NB4 (cell line): ENCODE data around the gene OR4D1.

Experiments
- DNase-seq: peaks from one replicate; pipeline ENCODE4 v3.0.0; 2010; ENCODE audit warnings: low read depth
- H3K4me3 ChIP-seq: one replicate; pipeline ENCODE4 v1.5.1; 2011; ENCODE audit warnings: mild to moderate bottlenecking, low read depth, low read length, moderate library complexity
- CTCF ChIP-seq: IDR thresholded peaks from one replicate; pipeline ENCODE4 v1.5.1; 2012; ENCODE audit warnings: low read depth, low read length
- MAX ChIP-seq: IDR thresholded peaks from 2 replicates; pipeline ENCODE4 v1.6.1; 2011; ENCODE audit warnings: low read depth, low read length
- MYC ChIP-seq: IDR thresholded peaks from 2 replicates; pipeline ENCODE4 v1.6.1; 2011; ENCODE audit warnings: low read depth, low read length
- POLR2A ChIP-seq: IDR thresholded peaks from 2 replicates; pipeline ENCODE4 v1.6.1; 2011; ENCODE audit warnings: mild to moderate bottlenecking; ENCODE audit not compliant: insufficient read length; ENCODE audit errors: extremely low read depth

OR4D1 gene

GRCh38 chr17:58144801-58145200 lies 3.4 kb upstream of the OR4D1 start:
- DNase-seq = no peak
- no peak for TF ChIP-seq POLR2A
- TF ChIP-seq MYC = no peak
- no peak for TF ChIP-seq CTCF
- no peak for TF ChIP-seq MAX
- no peak overlapping the region for H3K4me3 ChIP-seq

- DNase-seq = no peak
- H3K4me3 ChIP-seq = no peak overlapping the region
- TF ChIP-seq POLR2A = no peak
- TF ChIP-seq MAX = no peak
- TF ChIP-seq MYC = no peak
- no peak for TF ChIP-seq CTCF
Measured at GRCh38 chr17:58148609-58149008, 425 bp downstream of the OR4D1 start.

GRCh38 chr17:58150394-58150793 lies 2.2 kb downstream of the OR4D1 start:
- no peak for DNase-seq
- no peak overlapping the region for H3K4me3 ChIP-seq
- TF ChIP-seq MAX = no peak
- TF ChIP-seq POLR2A = no peak
- no peak for TF ChIP-seq CTCF
- no peak for TF ChIP-seq MYC

DNA sequence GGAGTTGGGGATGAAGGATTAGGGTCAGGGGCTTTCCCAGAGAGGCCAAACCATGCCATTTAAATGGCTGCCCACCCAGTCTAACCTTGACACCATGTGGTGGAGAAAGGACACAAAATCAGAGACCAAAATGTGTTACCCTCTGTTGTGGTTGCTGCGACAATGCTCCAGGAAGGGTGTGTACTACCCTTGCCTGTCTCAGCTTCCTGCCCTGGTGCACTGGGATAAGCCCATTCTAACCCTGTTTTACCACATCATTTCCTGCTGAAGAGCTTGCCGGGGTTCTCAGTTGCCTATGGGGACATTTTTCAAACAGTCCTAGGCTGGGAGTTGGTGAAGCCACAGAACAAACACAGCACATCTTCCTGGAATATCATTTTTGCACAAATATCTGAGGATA lies 4.9 kb downstream of the OR4D1 start:
- no peak overlapping the region for H3K4me3 ChIP-seq
- DNase-seq = peak; percentile 32
- TF ChIP-seq MYC = no peak

DNA sequence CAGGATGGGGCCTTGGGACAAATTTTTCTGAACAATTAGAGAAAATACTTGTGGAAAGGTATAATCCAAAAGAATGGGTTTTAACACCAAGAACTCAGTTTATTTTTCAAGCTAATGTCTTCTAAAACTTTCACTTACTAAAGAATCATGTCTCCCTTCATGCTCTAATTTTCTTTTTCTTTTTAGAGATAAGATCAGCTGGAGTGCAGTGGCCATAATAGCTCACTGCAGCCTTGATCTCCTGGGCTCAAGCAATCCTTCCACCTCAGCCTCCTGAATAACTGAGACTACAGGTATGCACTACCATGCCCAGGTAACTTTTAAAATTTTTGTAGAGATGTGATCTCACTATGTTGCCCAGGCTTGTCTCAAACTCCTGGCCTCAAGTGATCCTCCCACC lies 5.5 kb downstream of the OR4D1 start:
- TF ChIP-seq CTCF (no peak), MYC (no peak), POLR2A (no peak), MAX (no peak)

GRCh38 chr17:58156839-58157803 lies 8.9 kb downstream of the OR4D1 start:
- no peak for TF ChIP-seq POLR2A
- TF ChIP-seq CTCF = no peak
- TF ChIP-seq MYC = no peak
- no peak for TF ChIP-seq MAX
- no peak for DNase-seq
- H3K4me3 ChIP-seq = no peak overlapping the region

More for the DNA sequence above, 5.5 kb downstream of the OR4D1 start:
- no peak for DNase-seq
- H3K4me3 ChIP-seq = no peak overlapping the region
